ENCODE data around the gene TTC39A.

GRCh38 chr1:51266181-51266580 lies 64.2 kb downstream of the TTC39A start:
- TF ChIP-seq CTCF (IDR thresholded peaks at IDR 0.05), result no peak
- no peak for TF ChIP-seq REST (IDR thresholded peaks at IDR 0.05; ENCODE audit: insufficient read depth in 1 of 2, low read depth in 2 of 2, low read length in 1 of 2)
- no peak for TF ChIP-seq SIN3A (IDR thresholded peaks at IDR 0.05; ENCODE audit: borderline replicate concordance, insufficient read depth, low read depth, low read length)
- no peak for TF ChIP-seq POLR2AphosphoS5 (IDR thresholded peaks at IDR 0.05; ENCODE audit: low read depth, low read length)

All from Panc1 (cell line).